Endometrium (tissue), 2 donors: ENCODE results near the gene NUCKS1.

Experiments
- FAIRE-seq: peaks from 2 replicates; lab custom pipeline; 2012; peaks lifted over from hg19 to GRCh38; lab: Jason Lieb, UNC
- donor health status: control.
- donor health status: control.

The NUCKS1 gene, protein sequence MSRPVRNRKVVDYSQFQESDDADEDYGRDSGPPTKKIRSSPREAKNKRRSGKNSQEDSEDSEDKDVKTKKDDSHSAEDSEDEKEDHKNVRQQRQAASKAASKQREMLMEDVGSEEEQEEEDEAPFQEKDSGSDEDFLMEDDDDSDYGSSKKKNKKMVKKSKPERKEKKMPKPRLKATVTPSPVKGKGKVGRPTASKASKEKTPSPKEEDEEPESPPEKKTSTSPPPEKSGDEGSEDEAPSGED

GRCh38 chr1:205750138-205751035, at the start of gene NUCKS1:
Gene NUCKS1 (minus strand): TSS chr1:205750182. CDS start chr1:205749973, 209 bp downstream.
- FAIRE-seq, result peak; percentile 98

DNA sequence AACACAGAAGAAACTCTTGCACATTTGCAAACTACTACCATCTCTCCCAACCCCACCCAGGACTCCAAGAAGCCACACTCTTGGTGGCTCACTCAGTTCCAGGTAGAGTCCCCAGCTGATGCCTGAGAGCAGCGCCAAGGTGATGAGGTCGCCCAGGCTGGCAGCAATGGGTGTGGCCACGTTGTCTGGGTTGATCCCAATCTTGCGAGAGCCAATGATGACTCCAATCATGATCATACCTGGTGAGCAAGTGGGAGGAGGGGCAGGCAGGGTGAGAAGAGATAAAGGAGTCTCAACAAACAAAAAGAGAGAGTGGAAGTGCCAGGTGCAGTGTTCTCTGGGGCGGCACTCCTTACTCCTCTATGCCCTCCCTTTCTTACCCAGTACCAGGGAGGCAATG, 48.6 kb upstream of the NUCKS1 start:
- no peak for FAIRE-seq

GRCh38 chr1:205797168-205797567, 47.2 kb upstream of the NUCKS1 start:
- no peak for FAIRE-seq

- no peak for FAIRE-seq
These were observed 44.2 kb upstream of the NUCKS1 start for GRCh38 chr1:205794011-205794730.

GRCh38 chr1:205792961-205793673, 43.1 kb upstream of the NUCKS1 start:
- FAIRE-seq, result no peak

DNA sequence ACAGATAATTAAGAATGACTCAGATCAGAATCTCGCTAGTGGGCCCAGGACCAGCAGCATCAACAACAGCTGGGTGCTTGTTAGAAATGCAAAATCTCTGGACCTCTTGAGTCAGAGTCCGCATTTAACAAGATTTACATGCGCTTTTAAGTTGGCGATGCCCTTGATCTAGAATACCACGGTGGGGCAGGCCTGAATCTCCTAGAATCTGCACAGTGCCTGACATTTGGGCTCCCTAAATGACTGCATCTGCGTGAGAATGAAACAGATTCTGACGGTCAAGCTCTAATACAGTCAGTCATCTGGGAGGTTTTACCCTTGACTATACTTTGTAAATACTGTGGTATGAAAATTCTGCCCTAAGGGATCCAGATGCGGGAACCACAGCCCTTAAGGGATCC, 42.5 kb upstream of the NUCKS1 start:
- FAIRE-seq, result no peak

DNA sequence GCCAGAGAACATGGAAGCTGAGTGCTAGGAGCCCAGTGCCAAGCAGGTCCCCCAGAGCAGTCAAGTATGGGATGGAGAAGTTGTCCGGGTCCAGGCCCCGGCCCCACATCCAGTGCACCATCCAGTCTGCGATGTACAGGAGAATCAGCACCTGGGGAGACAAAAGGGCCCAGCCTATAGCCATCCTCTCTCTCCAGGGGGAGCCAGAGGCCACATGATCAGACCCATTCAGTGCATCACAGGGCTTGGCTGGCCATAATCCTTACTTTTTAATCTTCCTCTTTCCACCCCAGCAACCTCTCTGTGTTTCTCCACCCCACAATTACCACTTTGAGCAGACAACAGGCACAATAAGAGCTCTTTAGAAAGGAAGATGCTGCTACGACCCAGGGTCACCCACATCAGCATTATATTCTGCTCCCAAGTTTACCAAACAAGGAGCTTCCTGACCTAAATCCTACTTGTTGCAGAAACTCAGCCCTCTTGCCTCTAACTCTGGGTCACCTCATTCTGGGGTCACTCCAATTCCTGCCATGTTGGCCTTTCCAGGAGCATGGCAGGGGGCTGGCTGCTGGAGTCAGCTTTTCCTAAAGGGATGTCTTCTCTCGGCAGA, 41.7 kb upstream of the NUCKS1 start:
- no peak for FAIRE-seq

DNA sequence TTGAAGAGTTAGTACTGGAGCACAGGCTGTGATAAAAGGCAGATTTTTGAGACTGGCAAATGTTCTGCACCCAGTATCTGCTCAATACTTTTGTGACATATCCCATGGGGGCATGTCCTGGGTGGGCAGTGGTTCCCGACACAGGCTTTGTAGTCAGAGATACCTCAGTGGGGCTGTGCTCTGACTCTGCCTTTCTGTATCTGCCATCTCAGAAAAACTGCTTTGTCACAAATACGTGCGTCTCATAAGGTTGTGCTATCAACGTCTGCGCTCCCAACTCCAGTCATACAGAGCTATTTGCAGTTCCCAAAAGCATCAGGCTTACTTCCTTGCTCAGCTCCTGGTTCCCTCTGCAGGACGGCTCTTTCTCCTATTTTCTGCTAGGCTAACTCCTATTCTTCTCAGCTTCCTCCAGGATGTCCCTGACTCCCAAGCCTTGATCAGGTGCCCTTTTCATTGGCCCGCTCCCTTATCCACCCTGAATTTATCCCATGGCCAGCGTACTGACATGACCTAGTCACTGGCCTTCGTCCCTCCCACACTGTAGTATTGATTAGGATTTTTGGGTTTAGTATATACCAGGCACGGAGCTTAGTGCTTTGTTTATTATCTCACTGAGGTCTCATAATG, 37.4 kb upstream of the NUCKS1 start:
- FAIRE-seq, result no peak

DNA sequence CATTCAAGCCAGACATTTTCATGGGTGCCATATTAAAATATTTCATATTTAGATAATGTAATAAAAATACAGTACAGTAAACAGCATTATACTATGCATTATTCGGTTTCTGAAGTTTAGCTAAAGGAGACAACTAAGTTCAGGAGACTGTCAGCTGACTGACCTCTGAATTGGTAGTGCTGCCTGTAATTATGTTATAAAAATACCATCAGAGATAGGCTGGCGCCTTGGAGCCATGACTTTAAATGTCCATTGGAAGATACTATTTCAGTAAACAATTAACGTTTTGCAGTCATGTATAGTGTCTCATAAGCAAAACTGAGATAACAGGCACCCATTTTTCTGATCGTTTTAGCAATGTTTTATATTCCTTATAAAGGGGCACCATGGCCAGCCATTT, 36.6 kb upstream of the NUCKS1 start:
- FAIRE-seq, result no peak

GRCh38 chr1:205785446-205785845, 35.5 kb upstream of the NUCKS1 start:
- FAIRE-seq, result no peak

GRCh38 chr1:205783904-205784303, 33.9 kb upstream of the NUCKS1 start:
- no peak for FAIRE-seq

- no peak for FAIRE-seq
These were observed 33.4 kb upstream of the NUCKS1 start for GRCh38 chr1:205783433-205783795.

DNA sequence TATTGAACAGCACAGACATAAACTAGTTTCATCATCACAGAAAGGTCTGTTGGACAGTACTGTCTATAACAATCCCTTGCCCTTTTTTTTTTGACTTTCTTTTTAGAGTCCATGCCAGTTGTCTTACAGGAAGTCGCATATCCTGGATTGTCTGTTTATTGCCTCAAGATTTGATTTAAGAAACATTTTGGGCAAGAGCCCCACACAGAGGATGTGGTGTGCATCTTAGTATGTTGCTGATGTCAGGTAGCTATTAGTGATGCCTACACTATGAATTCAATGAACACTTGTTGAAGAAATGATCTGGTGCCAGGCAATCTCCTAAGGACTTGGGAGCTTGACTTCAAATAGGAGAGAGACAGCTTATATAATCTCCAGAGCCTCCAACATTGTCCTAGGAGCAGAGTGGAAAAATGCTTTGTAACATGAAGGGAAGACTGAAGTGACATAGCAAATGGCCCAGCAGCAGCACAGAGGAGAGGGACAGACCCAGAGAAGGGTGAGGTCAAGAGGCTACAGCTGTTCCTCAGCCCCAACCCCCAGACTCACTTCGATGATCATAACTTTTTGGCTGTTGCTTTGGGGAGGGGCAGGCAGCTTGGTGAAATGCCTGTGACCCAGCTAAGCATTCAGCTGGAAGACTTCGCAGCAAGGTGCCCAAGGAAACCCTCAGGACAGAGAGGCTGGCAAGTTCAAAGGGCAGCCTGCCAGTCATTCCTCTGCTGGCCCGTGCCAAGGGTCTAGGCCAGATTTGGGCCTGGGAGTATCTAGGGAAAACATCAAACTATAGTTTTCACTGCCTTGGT, 32.8 kb upstream of the NUCKS1 start:
- no peak for FAIRE-seq

DNA sequence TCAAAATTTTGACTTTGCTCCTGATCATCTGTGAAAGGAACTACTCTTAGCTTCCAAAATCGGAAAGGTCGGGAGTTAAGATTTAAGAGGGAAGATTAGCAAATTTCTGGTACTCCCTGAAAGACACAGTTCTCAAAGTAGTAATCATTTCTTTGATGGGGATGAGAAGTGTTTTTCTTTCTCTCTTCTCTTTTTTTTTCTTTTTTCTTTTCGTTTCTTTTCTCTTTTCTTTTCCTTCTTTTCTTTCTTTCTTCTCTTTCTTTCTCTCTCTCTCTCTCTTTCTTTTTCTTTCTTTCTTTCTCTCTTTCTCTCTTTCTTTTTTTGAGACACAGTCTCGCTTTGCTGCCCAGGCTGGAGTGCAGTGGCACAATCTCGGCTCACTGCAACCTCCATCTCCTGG, 30.4 kb upstream of the NUCKS1 start:
- no peak for FAIRE-seq

GRCh38 chr1:205777994-205778393, 28.0 kb upstream of the NUCKS1 start:
- no peak for FAIRE-seq

DNA sequence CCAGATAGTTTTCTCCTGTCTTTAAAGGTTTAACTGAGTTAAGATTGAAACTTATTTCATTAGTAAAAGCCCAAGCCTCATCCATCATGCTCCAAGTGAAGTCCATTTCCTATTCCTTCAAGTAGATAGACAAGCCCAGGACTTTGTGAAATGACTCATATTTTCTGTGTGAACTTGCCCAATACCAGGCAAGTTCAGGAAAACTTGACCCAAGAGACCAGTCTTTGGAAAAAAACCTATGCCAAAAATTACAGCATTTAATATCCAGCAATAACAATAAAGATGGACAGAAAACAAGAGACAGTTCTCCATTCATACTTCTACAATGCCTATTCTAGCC, 25.7 kb upstream of the NUCKS1 start:
- FAIRE-seq, result no peak

GRCh38 chr1:205775015-205775716, 25.2 kb upstream of the NUCKS1 start, which contains the start of gene RAB29:
Gene RAB29 (minus strand): TSS chr1:205775482. CDS start chr1:205774956, 526 bp downstream.
- peak; percentile 41 for FAIRE-seq

DNA sequence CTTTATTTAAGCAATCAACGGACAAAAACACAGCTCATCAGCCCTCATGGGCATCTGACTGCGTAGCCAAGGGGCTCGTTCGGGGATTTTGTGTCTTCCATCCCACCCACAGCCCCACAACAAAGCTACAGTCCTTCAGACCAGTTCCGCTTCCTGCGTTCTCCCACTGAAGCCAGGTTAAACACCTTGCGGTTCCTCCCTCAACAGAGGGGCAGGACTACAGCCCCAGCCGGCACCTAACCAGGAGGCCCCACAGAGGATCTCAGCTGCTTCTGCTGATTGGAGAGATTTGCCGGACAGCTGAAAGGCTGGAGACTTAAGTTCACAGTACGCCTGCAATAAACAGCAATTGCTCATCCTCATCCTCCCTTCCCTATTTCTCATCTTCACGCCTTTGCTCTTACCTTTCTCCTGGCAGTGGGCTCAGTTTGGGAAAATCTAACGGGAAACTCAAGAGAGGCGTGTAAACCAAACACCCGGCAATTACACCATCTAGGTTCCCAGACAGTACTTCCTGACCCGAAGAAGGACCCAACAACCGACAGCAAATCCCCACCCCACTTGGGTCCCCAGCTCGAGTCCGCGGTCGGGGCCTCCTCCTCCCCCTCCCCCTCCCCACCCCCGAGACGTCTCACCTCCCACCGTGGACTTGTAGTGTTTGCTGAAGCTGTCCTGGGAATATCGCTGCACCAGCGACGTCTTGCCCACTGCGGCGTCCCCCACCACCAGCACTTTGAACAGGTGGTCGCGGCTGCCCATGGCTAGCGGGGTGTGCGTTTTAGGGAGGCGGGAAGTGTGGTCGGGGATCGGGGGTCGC, 24.4 kb upstream of the NUCKS1 start:
- FAIRE-seq, result no peak

GRCh38 chr1:205772607-205773032, 22.6 kb upstream of the NUCKS1 start:
- FAIRE-seq, result no peak
